H9 (cell line): ENCODE measurements around the gene GGT7. TPM values are rescaled to one million over a fixed set of nuclear protein-coding genes. Genes with fewer than 3 reads are reported as not detected.

Experiments
- DNase-seq: peaks from one replicate; pipeline ENCODE4 v3.0.0-alpha.2; 2017
- H2AFZ ChIP-seq: one replicate; pipeline ENCODE4 v1.6.1; 2013; ENCODE audit warnings: mild to moderate bottlenecking, low read length, control low read depth, moderate library complexity
- H2AK5ac ChIP-seq: 2 replicates; pipeline ENCODE4 v1.6.1; 2013; ENCODE audit warnings: low read length, control low read depth, mixed read lengths; ENCODE audit not compliant: insufficient read length
- H2BK120ac ChIP-seq: one replicate; pipeline ENCODE4 v1.6.1; 2013; ENCODE audit warnings: low read depth, mild to moderate bottlenecking, low read length, control low read depth, inconsistent platforms; ENCODE audit not compliant: poor library complexity, severe bottlenecking
- H2BK12ac ChIP-seq: 2 replicates; pipeline ENCODE4 v1.6.1; 2013; ENCODE audit warnings: low read length, control low read depth, mixed read lengths, low read depth; ENCODE audit not compliant: insufficient read length
- H2BK15ac ChIP-seq: 2 replicates; pipeline ENCODE4 v1.6.1; 2013; ENCODE audit warnings: low read depth, low read length, control low read depth
- H2BK20ac ChIP-seq: one replicate; pipeline ENCODE4 v1.6.1; 2013; ENCODE audit warnings: low read depth, mild to moderate bottlenecking, low read length, control low read depth, inconsistent platforms; ENCODE audit not compliant: poor library complexity, severe bottlenecking
- H2BK5ac ChIP-seq: 2 replicates; pipeline ENCODE4 v1.6.1; 2013; ENCODE audit warnings: low read length, control low read depth, mixed read lengths; ENCODE audit not compliant: insufficient read length
- H3K14ac ChIP-seq: 2 replicates; pipeline ENCODE4 v1.6.1; 2013; ENCODE audit warnings: low read length, control low read depth; ENCODE audit not compliant: insufficient read depth
- H3K18ac ChIP-seq: 2 replicates; pipeline ENCODE4 v1.6.1; 2013; ENCODE audit warnings: low read depth, mild to moderate bottlenecking, mixed read lengths, low read length, control low read depth; ENCODE audit not compliant: insufficient read length
- H3K23ac ChIP-seq: 2 replicates; pipeline ENCODE4 v1.6.1; 2013; ENCODE audit warnings: low read length, control low read depth, mixed read lengths, low read depth; ENCODE audit not compliant: insufficient read length
- H3K23me2 ChIP-seq: 2 replicates; pipeline ENCODE4 v1.6.1; 2013; ENCODE audit warnings: low read depth, mild to moderate bottlenecking, mixed read lengths, low read length, control low read depth; ENCODE audit not compliant: insufficient read length, poor library complexity, severe bottlenecking
- H3K27ac ChIP-seq: 2 replicates; pipeline ENCODE4 v1.5.1; 2013; ENCODE audit warnings: low read length, control low read depth, mixed read lengths, low read depth; ENCODE audit not compliant: insufficient read length
- H3K27me3 ChIP-seq: 2 replicates; pipeline ENCODE4 v1.6.1; 2013; ENCODE audit warnings: low read length, control low read depth, inconsistent platforms; ENCODE audit not compliant: insufficient read depth
- H3K4ac ChIP-seq: 2 replicates; pipeline ENCODE4 v1.6.1; 2013; ENCODE audit warnings: low read depth, mild to moderate bottlenecking, control low read depth, inconsistent platforms, low read length, moderate library complexity
- H3K4me1 ChIP-seq: 2 replicates; pipeline ENCODE4 v1.6.1; 2013; ENCODE audit warnings: low read length, control low read depth, inconsistent platforms; ENCODE audit not compliant: insufficient read depth
- H3K4me2 ChIP-seq: 2 replicates; pipeline ENCODE4 v1.6.1; 2013; ENCODE audit warnings: low read length, control low read depth, mixed read lengths; ENCODE audit not compliant: insufficient read length, insufficient read depth
- H3K56ac ChIP-seq: 2 replicates; pipeline ENCODE4 v1.6.1; 2013; ENCODE audit warnings: low read depth, mild to moderate bottlenecking, mixed read lengths, low read length, control low read depth; ENCODE audit not compliant: insufficient read length
- H3K79me1 ChIP-seq: 2 replicates; pipeline ENCODE4 v1.6.1; 2013; ENCODE audit warnings: low read depth, mild to moderate bottlenecking, moderate library complexity, low read length, control low read depth, inconsistent platforms; ENCODE audit not compliant: insufficient read depth, poor library complexity, severe bottlenecking
- H3K79me2 ChIP-seq: 2 replicates; pipeline ENCODE4 v1.6.1; 2013; ENCODE audit warnings: low read length, control low read depth, inconsistent platforms; ENCODE audit not compliant: insufficient read depth
- H3K9ac ChIP-seq: 2 replicates; pipeline ENCODE4 v1.6.1; 2013; ENCODE audit warnings: low read length, control low read depth, mixed read lengths; ENCODE audit not compliant: insufficient read length; ENCODE audit errors: extremely low read depth
- H3K9me3 ChIP-seq: one replicate; pipeline ENCODE4 v1.6.1; 2013; ENCODE audit warnings: low read depth, low read length, inconsistent platforms; ENCODE audit not compliant: control insufficient read depth
- H3T11ph ChIP-seq: one replicate; pipeline ENCODE4 v1.6.1; 2013; ENCODE audit warnings: mild to moderate bottlenecking, low read length, control low read depth, inconsistent platforms
- H4K20me1 ChIP-seq: one replicate; pipeline ENCODE4 v1.6.1; 2013; ENCODE audit not compliant: control insufficient read depth, insufficient read length, insufficient read depth
- H4K5ac ChIP-seq: 2 replicates; pipeline ENCODE4 v1.6.1; 2013; ENCODE audit warnings: low read depth, mild to moderate bottlenecking, mixed read lengths, low read length, control low read depth; ENCODE audit not compliant: insufficient read length
- H4K8ac ChIP-seq: replicated peaks from 2 replicates; pipeline ENCODE4 v1.6.1; 2013; ENCODE audit warnings: low read length, control low read depth, mixed read lengths, low read depth; ENCODE audit not compliant: insufficient read length
- H4K91ac ChIP-seq: 2 replicates; pipeline ENCODE4 v1.6.1; 2013; ENCODE audit warnings: low read depth, mild to moderate bottlenecking, moderate library complexity, mixed read lengths, low read length, control low read depth; ENCODE audit not compliant: insufficient read length
- H3K27ac Mint-ChIP-seq, 3 experiments: 2 replicates in 2 of 3; 3 replicates in 1 of 3; pipeline ENCODE4 v1.8.0; 2020 to 2021; ENCODE audit warnings: mixed read lengths in 3 of 3, mild to moderate bottlenecking in 1 of 3, moderate library complexity in 1 of 3
- H3K27me3 Mint-ChIP-seq: 2 replicates; pipeline ENCODE4 v1.8.0; 2021; ENCODE audit warnings: low read depth, mild to moderate bottlenecking, moderate library complexity, mixed read lengths
- H3K36me3 Mint-ChIP-seq, 3 experiments: 2 replicates in 2 of 3; 3 replicates in 1 of 3; pipeline ENCODE4 v1.8.0; 2020 to 2021; ENCODE audit warnings: low read depth in 3 of 3, mixed read lengths in 3 of 3; ENCODE audit not compliant: insufficient read depth in 1 of 3
- H3K4me1 Mint-ChIP-seq, 2 experiments: 2 replicates each; pipeline ENCODE4 v1.8.0; 2020; ENCODE audit warnings: mixed read lengths in 2 of 2
- H3K4me3 Mint-ChIP-seq, 2 experiments: 2 replicates in 1 of 2; 3 replicates in 1 of 2; pipeline ENCODE4 v1.8.0; 2020 to 2021; ENCODE audit warnings: mild to moderate bottlenecking in 2 of 2, mixed read lengths in 2 of 2, moderate library complexity in 1 of 2
- H3K9me3 Mint-ChIP-seq, 2 experiments: 2 replicates in 1 of 2; 3 replicates in 1 of 2; pipeline ENCODE4 v1.8.0; 2020; ENCODE audit warnings: mild to moderate bottlenecking in 2 of 2, mixed read lengths in 2 of 2, moderate library complexity in 1 of 2
- WGBS: extraction: QIAGEN DNeasy Blood & Tissue Kit; methylation state at CpG from one replicate; pipeline ENCODE4 v1.1.7; 2013; ENCODE audit warnings: missing lambda C conversion rate, low lambda C conversion rate, mixed read lengths; ENCODE audit not compliant: insufficient read length; ENCODE audit errors: extremely low coverage; 5-methylcytosine and 5-hydroxymethylcytosine counted together
- total RNA-seq: library from RNA; stranded (reverse); gene quantifications from 2 replicates; pipeline ENCODE4 v1.2.1, GENCODE V29; 2021
- TF ChIP-seq, protein P1 (sequence below): fragments of 200-600 bp; sonication (generic); conservative IDR thresholded peaks from 3 replicates; pipeline ENCODE4 v1.8.0; 2021; ENCODE audit warnings: antibody characterized with exemption, mild to moderate bottlenecking

GGT7 gene
- total RNA-seq, 1 experiment from 2014 or later = 38.6 TPM

DNA sequence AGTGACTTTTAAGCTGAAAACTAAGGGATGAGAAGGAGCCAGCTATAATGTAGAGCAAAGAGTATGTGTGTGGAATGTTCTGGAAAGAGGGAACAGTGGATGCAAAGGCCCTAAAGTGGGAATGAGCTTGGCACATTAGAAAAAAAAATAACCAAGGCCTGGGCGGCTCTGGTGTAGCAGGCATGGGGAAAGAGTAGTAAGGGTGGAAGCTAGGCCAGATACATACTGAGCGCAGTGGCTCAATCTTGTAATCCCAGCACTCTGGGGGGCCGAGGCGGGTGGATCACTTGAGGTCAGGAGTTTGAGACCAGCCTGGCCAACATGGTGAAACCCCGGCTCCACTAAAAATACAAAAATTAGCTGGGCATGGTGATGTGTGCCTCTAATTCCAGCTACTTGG is 8.4 kb downstream of the GGT7 start:
- TF ChIP-seq, protein P1, sequence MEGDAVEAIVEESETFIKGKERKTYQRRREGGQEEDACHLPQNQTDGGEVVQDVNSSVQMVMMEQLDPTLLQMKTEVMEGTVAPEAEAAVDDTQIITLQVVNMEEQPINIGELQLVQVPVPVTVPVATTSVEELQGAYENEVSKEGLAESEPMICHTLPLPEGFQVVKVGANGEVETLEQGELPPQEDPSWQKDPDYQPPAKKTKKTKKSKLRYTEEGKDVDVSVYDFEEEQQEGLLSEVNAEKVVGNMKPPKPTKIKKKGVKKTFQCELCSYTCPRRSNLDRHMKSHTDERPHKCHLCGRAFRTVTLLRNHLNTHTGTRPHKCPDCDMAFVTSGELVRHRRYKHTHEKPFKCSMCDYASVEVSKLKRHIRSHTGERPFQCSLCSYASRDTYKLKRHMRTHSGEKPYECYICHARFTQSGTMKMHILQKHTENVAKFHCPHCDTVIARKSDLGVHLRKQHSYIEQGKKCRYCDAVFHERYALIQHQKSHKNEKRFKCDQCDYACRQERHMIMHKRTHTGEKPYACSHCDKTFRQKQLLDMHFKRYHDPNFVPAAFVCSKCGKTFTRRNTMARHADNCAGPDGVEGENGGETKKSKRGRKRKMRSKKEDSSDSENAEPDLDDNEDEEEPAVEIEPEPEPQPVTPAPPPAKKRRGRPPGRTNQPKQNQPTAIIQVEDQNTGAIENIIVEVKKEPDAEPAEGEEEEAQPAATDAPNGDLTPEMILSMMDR = no peak
- Histone ChIP-seq H4K8ac (no peak overlapping the region), H3K14ac (no peak overlapping the region), H3K27me3 (no peaks in the 10 kb centered on the region), H3T11ph (no peak overlapping the region), H3K4me1 (no peaks in the 10 kb centered on the region), H2AK5ac (no peak overlapping the region), H3K4me2 (no peak overlapping the region), H3K9me3 (no peaks in the 10 kb centered on the region), H3K79me2 (no peaks in the 10 kb centered on the region), H4K20me1 (no peaks in the 10 kb centered on the region), H3K23me2 (no peaks in the 10 kb centered on the region), H2AFZ (no peak overlapping the region), H4K91ac (no peak overlapping the region), H3K18ac (no peak overlapping the region), H2BK5ac (no peak overlapping the region), H2BK20ac (no peak overlapping the region), H2BK15ac (no peak overlapping the region), H3K56ac (no peak overlapping the region), H3K9ac (no peak overlapping the region), H2BK12ac (no peak overlapping the region), H3K79me1 (no peaks in the 10 kb centered on the region), H3K4ac (no peak overlapping the region), H3K27ac (no peak overlapping the region), H2BK120ac (no peak overlapping the region), H4K5ac (no peak overlapping the region), H3K23ac (no peak overlapping the region)
- no CpG with 5 or more reads among the region's 5 CpGs for WGBS
- Mint-ChIP-seq H3K9me3 (no peaks in the 10 kb centered on the region), H3K4me1 (peaks cover 8% of the 10 kb centered on the region in 2 experiments), H3K36me3 (peaks cover 5 to 38% (median 11%) of the 10 kb centered on the region in 3 experiments; a peak in 6 of 7 replicates), H3K4me3 (no peak overlapping the region), H3K27ac (peak overlapping the region; percentile 4 to 37 (median 8); a peak in 3 of 7 replicates), H3K27me3 (no peaks in the 10 kb centered on the region)
- DNase-seq = no peak
